ENCODE data around the gene C1D.

C1D gene

GRCh38 chr2:68103030-68103708 is 40.4 kb upstream of the C1D start:
- TF ChIP-seq, protein P1, sequence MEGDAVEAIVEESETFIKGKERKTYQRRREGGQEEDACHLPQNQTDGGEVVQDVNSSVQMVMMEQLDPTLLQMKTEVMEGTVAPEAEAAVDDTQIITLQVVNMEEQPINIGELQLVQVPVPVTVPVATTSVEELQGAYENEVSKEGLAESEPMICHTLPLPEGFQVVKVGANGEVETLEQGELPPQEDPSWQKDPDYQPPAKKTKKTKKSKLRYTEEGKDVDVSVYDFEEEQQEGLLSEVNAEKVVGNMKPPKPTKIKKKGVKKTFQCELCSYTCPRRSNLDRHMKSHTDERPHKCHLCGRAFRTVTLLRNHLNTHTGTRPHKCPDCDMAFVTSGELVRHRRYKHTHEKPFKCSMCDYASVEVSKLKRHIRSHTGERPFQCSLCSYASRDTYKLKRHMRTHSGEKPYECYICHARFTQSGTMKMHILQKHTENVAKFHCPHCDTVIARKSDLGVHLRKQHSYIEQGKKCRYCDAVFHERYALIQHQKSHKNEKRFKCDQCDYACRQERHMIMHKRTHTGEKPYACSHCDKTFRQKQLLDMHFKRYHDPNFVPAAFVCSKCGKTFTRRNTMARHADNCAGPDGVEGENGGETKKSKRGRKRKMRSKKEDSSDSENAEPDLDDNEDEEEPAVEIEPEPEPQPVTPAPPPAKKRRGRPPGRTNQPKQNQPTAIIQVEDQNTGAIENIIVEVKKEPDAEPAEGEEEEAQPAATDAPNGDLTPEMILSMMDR (IDR thresholded peaks at IDR 0.05; ENCODE audit: low read depth, low read length) = no peak
- no peak for DNase-seq (ENCODE audit: extremely low read depth, low read depth)

- TF ChIP-seq, protein P1 (IDR thresholded peaks at IDR 0.05; ENCODE audit: low read depth, low read length) = no peak
- DNase-seq (ENCODE audit: extremely low read depth, low read depth) = no peak
These were observed 37.4 kb upstream of the C1D start for GRCh38 chr2:68100189-68100588.

- no peak for DNase-seq (ENCODE audit: extremely low read depth, low read depth)
- TF ChIP-seq, protein P1 (IDR thresholded peaks at IDR 0.05; ENCODE audit: low read depth, low read length) = no peak
These were observed 36.5 kb upstream of the C1D start for GRCh38 chr2:68099260-68099659.

DNA sequence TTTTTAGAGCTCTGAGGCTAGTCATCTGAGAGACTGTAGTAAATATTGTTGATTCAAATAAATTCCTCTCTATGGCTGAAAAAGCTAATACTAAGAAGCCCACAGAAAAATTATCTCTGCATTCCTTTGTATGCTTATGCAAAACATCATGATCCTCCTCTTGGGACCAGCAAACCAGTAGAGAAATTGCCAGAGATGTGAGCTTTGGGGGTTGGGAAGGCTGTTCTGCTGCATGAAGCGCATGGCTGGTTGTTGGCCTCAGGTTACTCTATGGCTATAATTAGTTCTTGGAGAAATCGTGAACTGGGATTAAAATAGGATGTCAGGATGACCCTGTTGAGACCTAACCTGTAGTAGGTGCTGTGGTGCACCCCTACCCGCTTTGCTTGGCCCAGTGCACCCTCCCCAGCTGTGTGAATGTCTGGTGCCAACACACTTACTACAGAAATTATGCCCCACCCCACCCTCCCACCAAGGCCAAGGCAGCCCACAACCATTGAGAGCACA is 35.5 kb upstream of the C1D start:
- TF ChIP-seq, protein P1 (IDR thresholded peaks at IDR 0.05; ENCODE audit: low read depth, low read length) = no peak
- no peak for DNase-seq (ENCODE audit: extremely low read depth, low read depth)

DNA sequence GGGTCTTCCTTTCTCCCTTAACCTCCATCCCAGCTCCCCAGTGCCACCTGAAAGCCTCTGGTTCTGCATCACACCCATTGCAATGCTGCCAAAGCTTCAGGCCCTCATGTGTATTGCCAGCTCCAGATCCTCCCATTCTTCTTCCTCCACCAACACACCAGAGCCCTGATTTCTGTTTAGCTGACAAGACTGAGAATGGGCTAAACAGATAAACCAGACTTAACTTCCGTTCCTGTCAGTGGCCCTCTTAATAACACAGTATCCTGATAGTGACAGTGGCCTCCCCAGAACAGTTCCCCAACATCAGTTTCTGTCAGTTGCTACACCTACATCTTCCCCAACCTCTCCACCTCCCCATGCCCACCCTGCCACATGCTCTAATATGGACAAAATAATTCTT is 31.3 kb upstream of the C1D start:
- DNase-seq (ENCODE audit: extremely low read depth, low read depth) = no peak
- TF ChIP-seq, protein P1 (IDR thresholded peaks at IDR 0.05; ENCODE audit: low read depth, low read length) = no peak

GRCh38 chr2:68093634-68094033 is 30.8 kb upstream of the C1D start:
- TF ChIP-seq, protein P1 (IDR thresholded peaks at IDR 0.05; ENCODE audit: low read depth, low read length) = no peak
- no peak for DNase-seq (ENCODE audit: extremely low read depth, low read depth)

DNA sequence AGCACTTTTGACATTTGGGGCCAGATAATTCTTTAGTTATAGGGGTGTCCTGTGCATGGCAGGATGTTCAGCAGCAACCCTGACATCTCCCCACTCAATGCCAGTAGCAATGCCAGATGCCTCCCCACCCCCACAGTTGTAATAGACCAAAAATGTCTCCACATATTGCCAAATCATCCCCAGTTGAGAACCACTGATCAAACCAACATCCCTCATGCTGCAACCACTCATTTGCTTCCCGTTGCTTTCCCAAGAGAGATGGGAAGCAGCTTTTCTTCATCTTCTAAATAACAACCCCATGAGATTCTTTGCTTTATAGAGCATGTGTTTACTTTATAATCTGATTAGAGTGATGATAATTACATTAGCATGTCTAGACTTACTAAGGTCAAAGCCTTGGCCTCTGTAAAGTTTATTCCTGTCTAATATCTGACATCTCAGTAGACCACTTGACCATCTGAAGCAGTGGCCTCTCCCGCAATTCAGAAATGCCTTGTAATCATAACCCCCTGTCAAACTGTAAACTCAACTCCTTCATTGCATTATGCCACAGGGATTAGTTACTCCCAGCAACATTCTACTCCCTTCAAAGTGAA is 28.7 kb upstream of the C1D start:
- peak; percentile 76 for DNase-seq (ENCODE audit: extremely low read depth, low read depth)
- TF ChIP-seq, protein P1 (IDR thresholded peaks at IDR 0.05; ENCODE audit: low read depth, low read length) = no peak
